HEK293 (cell line): Measurements from ENCODE around the gene ATP6V0C.

ENCODE experiments used
- CTCF ChIA-PET: fragments of 350-600 bp; formaldehyde crosslinking; extraction: SDS; loops from one replicate; lab custom pipeline; 2021; ENCODE audit warnings: antibody characterized with exemption; lab: Yijun Ruan, JAX
- POLR2A ChIA-PET: fragments of 300-600 bp; formaldehyde crosslinking; extraction: SDS; loops from one replicate; lab custom pipeline; 2020; ENCODE audit warnings: antibody characterized with exemption, inconsistent platforms; lab: Yijun Ruan, JAX
- H3K27ac ChIP-seq: fragments of 200-500 bp; sonication (Bioruptor generic); 2 replicates; pipeline ENCODE4 v1.5.1; 2014; ENCODE audit warnings: low read depth, low read length, control low read depth, inconsistent platforms; ENCODE audit errors: extremely low read depth
- H3K36me3 ChIP-seq, 2 experiments: fragments of 200-500 bp in 1 of 2; sonication (Bioruptor generic) in 1 of 2; 1 replicate in 1 of 2; 2 replicates in 1 of 2; pipeline ENCODE4 v1.5.1; 2014 to 2017; ENCODE audit warnings: inconsistent platforms in 2 of 2, low read length in 2 of 2; ENCODE audit not compliant: control insufficient read depth in 2 of 2, insufficient read depth in 1 of 2
- H3K4me1 ChIP-seq: fragments of 200-500 bp; sonication (Bioruptor generic); 2 replicates; pipeline ENCODE4 v1.5.1; 2014; ENCODE audit warnings: mild to moderate bottlenecking, low read length, inconsistent platforms; ENCODE audit not compliant: control insufficient read depth, insufficient read depth
- H3K4me3 ChIP-seq: 2 replicates; pipeline ENCODE4 v1.5.1; 2011; ENCODE audit warnings: low read depth, mild to moderate bottlenecking, control low read depth, low read length, moderate library complexity
- H3K9me3 ChIP-seq: fragments of 200-500 bp; sonication (Bioruptor generic); 2 replicates; pipeline ENCODE4 v1.5.1; 2014; ENCODE audit warnings: low read depth, low read length, inconsistent platforms; ENCODE audit not compliant: control insufficient read depth, insufficient read depth
- EGR2 ChIP-seq: fragments of 450-650 bp; formaldehyde crosslinking; IDR thresholded peaks from 2 replicates; pipeline ENCODE4 v1.5.1; 2016; ENCODE audit warnings: low read depth, missing biosample characterization, missing genetic modification characterization
- GLIS1 ChIP-seq: fragments of 450-650 bp; formaldehyde crosslinking; IDR thresholded peaks from 2 replicates; pipeline ENCODE4 v1.5.1; 2016; ENCODE audit warnings: missing biosample characterization, missing genetic modification characterization
- KLF10 ChIP-seq: fragments of 450-650 bp; IDR thresholded peaks from 2 replicates; pipeline ENCODE4 v1.5.1; 2018; ENCODE audit warnings: missing biosample characterization, mild to moderate bottlenecking, missing genetic modification characterization
- OSR2 ChIP-seq: fragments of 450-650 bp; formaldehyde crosslinking; IDR thresholded peaks from 2 replicates; pipeline ENCODE4 v1.5.1; 2016; ENCODE audit warnings: missing biosample characterization, missing genetic modification characterization
- PRDM2 ChIP-seq: fragments of 450-650 bp; formaldehyde crosslinking; IDR thresholded peaks from 2 replicates; pipeline ENCODE4 v1.5.1; 2016; ENCODE audit warnings: missing biosample characterization, missing genetic modification characterization, borderline replicate concordance
- YY1 ChIP-seq: fragments of 450-650 bp; formaldehyde crosslinking; IDR thresholded peaks from 2 replicates; pipeline ENCODE4 v1.5.1; 2018; ENCODE audit warnings: missing biosample characterization, missing genetic modification characterization
- ZFHX2 ChIP-seq: fragments of 450-650 bp; formaldehyde crosslinking; conservative IDR thresholded peaks from 2 replicates; pipeline ENCODE4 v1.5.1; 2016; ENCODE audit warnings: missing biosample characterization, missing genetic modification characterization
- ZFP69B ChIP-seq: fragments of 450-650 bp; formaldehyde crosslinking; IDR thresholded peaks from 2 replicates; pipeline ENCODE4 v1.5.1; 2016; ENCODE audit warnings: missing biosample characterization, missing genetic modification characterization
- ZIC2 ChIP-seq: fragments of 450-650 bp; formaldehyde crosslinking; IDR thresholded peaks from 2 replicates; pipeline ENCODE4 v1.5.1; 2016; ENCODE audit warnings: missing biosample characterization, missing genetic modification characterization
- ZNF132 ChIP-seq: fragments of 450-650 bp; formaldehyde crosslinking; IDR thresholded peaks from 2 replicates; pipeline ENCODE4 v1.5.1; 2017; ENCODE audit warnings: missing biosample characterization, missing genetic modification characterization, borderline replicate concordance
- ZNF133 ChIP-seq: fragments of 450-650 bp; formaldehyde crosslinking; IDR thresholded peaks from 2 replicates; pipeline ENCODE4 v1.5.1; 2016; ENCODE audit warnings: missing biosample characterization, missing genetic modification characterization
- ZNF174 ChIP-seq: fragments of 450-650 bp; formaldehyde crosslinking; IDR thresholded peaks from 2 replicates; pipeline ENCODE4 v1.5.0; 2017; ENCODE audit warnings: missing biosample characterization, mild to moderate bottlenecking, missing genetic modification characterization
- ZNF239 ChIP-seq: fragments of 450-650 bp; formaldehyde crosslinking; IDR thresholded peaks from 2 replicates; pipeline ENCODE4 v1.5.1; 2016; ENCODE audit warnings: missing biosample characterization, missing genetic modification characterization
- ZNF274 ChIP-seq, 2 experiments: fragments of 200-500 bp in 1 of 2; fragments of 450-650 bp in 1 of 2; sonication (Bioruptor generic) in 1 of 2; formaldehyde crosslinking in 1 of 2; IDR thresholded peaks; 2 replicates each; pipeline versions ENCODE4 v1.5.1 to v1.6.1; 2014 to 2016; ENCODE audit warnings: borderline replicate concordance in 1 of 2, inconsistent platforms in 1 of 2, low read length in 1 of 2, missing biosample characterization in 1 of 2, missing genetic modification characterization in 1 of 2
- ZNF302 ChIP-seq: fragments of 450-650 bp; formaldehyde crosslinking; IDR thresholded peaks from 2 replicates; pipeline ENCODE4 v1.5.1; 2016; ENCODE audit warnings: missing biosample characterization, missing genetic modification characterization, low read depth
- ZNF341 ChIP-seq: fragments of 450-650 bp; formaldehyde crosslinking; IDR thresholded peaks from 2 replicates; pipeline ENCODE4; 2016; ENCODE audit warnings: low read depth, missing biosample characterization, missing genetic modification characterization
- ZNF354C ChIP-seq: fragments of 450-650 bp; formaldehyde crosslinking; IDR thresholded peaks from 2 replicates; pipeline ENCODE4 v1.5.1; 2016; ENCODE audit warnings: missing biosample characterization, missing genetic modification characterization, low read depth, borderline replicate concordance
- ZNF398 ChIP-seq: fragments of 450-650 bp; formaldehyde crosslinking; IDR thresholded peaks from 2 replicates; pipeline ENCODE4 v1.5.1; 2017; ENCODE audit warnings: missing biosample characterization, missing genetic modification characterization
- ZNF426 ChIP-seq: fragments of 450-650 bp; formaldehyde crosslinking; IDR thresholded peaks from 2 replicates; pipeline ENCODE4 v1.5.1; 2017; ENCODE audit warnings: missing biosample characterization, missing genetic modification characterization, mild to moderate bottlenecking, inconsistent platforms, moderate library complexity
- ZNF560 ChIP-seq: fragments of 450-650 bp; formaldehyde crosslinking; IDR thresholded peaks from 2 replicates; pipeline ENCODE4 v1.5.1; 2017; ENCODE audit warnings: missing biosample characterization, missing genetic modification characterization, borderline replicate concordance
- ZNF639 ChIP-seq: fragments of 450-650 bp; formaldehyde crosslinking; IDR thresholded peaks from 2 replicates; pipeline ENCODE4 v1.5.1; 2016; ENCODE audit warnings: missing biosample characterization, missing genetic modification characterization
- ZNF677 ChIP-seq: fragments of 450-650 bp; IDR thresholded peaks from 2 replicates; pipeline ENCODE4 v1.5.0; 2018; ENCODE audit warnings: missing biosample characterization, mild to moderate bottlenecking, missing genetic modification characterization, moderate library complexity
- ZNF707 ChIP-seq: fragments of 450-650 bp; formaldehyde crosslinking; IDR thresholded peaks from 2 replicates; pipeline ENCODE4 v1.5.1; 2016; ENCODE audit warnings: missing biosample characterization, missing genetic modification characterization

Gene ATP6V0C

GRCh38 chr16:2517954-2518605 is 4.3 kb downstream of the ATP6V0C start:
- POLR2A ChIA-PET: interaction anchor here (0.8 to 2.1 kb wide), 2 partner anchors 20 to 21 kb away, joined by 3 to 8 read pairs; partner anchors contain the start of gene PDPK1
- peak; percentile 74 for TF ChIP-seq GLIS1 (tag by site-specific recombination)
- no peak for TF ChIP-seq ZNF274 (IDR thresholded peaks at IDR 0.05; ENCODE audit: low read length)
- no peak for TF ChIP-seq ZNF274 (tag by site-specific recombination; IDR thresholded peaks at IDR 0.05; ENCODE audit: borderline replicate concordance)
- TF ChIP-seq, all 188 proteins: peak for 1
- Histone ChIP-seq H3K27ac (0 out of 2 replicates have a peak overlapping the region, but pooled peaks have one; percentile 9), H3K4me1 (peaks cover 3% of the 10 kb centered on the region), H3K4me3 (no peak overlapping the region), H3K9me3 (no peaks in the 10 kb centered on the region), H3K36me3 (peaks cover 0 to 46% of the 10 kb centered on the region in 2 experiments; a peak in 2 of 3 replicates)
- CTCF ChIA-PET: interaction anchor here (1.0 kb wide), 1 partner anchor 17 kb away, joined by 3 read pairs; no protein-coding TSS in a partner anchor

- H3K4me3 ChIP-seq: no peak overlapping the region
- peaks cover 3% of the 10 kb centered on the region for H3K4me1 ChIP-seq
- peaks cover 0 to 56% of the 10 kb centered on the region in 2 experiments; a peak in 2 of 3 replicates for H3K36me3 ChIP-seq
- no peak overlapping the region for H3K27ac ChIP-seq
- ChIA-PET POLR2A (interaction anchor here (0.8 to 2.6 kb wide), 3 partner anchors 13 to 22 kb away, joined by 3 to 25 read pairs (median 8); partner anchors contain the start of genes CEMP1 and PDPK1), CTCF (interaction anchor here (0.6 to 1.0 kb wide), 2 partner anchors 18 to 303 kb away, joined by 3 read pairs; no protein-coding TSS in a partner anchor)
- no peaks in the 10 kb centered on the region for H3K9me3 ChIP-seq
- peak; percentile 56 for TF ChIP-seq ZFHX2 (tag by site-specific recombination)
- TF ChIP-seq ZNF354C (tag by site-specific recombination): no peak
- no peak for TF ChIP-seq ZNF707
- TF ChIP-seq ZNF639 (tag by site-specific recombination): no peak
- TF ChIP-seq KLF10 (tag by site-specific recombination): no peak
- peak; percentile 35; the same call in 1 of the 2 replicates for TF ChIP-seq EGR2 (tag by site-specific recombination)
- TF ChIP-seq OSR2: no peak
- TF ChIP-seq ZNF677 (tag by site-specific recombination): no peak
- TF ChIP-seq ZNF132 (tag by site-specific recombination): no peak
- TF ChIP-seq ZNF426 (tag by site-specific recombination): no peak
- no peak for TF ChIP-seq YY1
- TF ChIP-seq ZFP69B (tag by site-specific recombination): no peak
- no peak for TF ChIP-seq ZNF239 (tag by site-specific recombination)
- TF ChIP-seq ZIC2 (tag by site-specific recombination): no peak
- no peak for TF ChIP-seq ZNF560 (tag by site-specific recombination)
- no peak for TF ChIP-seq PRDM2 (tag by site-specific recombination)
- peak; percentile 77 for TF ChIP-seq ZNF341 (tag by site-specific recombination)
- TF ChIP-seq ZNF174 (tag by site-specific recombination): no peak
- TF ChIP-seq ZNF398 (tag by site-specific recombination): no peak
- no peak for TF ChIP-seq ZNF133
- no peak for TF ChIP-seq ZNF302 (tag by site-specific recombination)
These were observed 5.3 kb downstream of the ATP6V0C start for GRCh38 chr16:2518823-2519710.
